HL-60 (cell line): ENCODE results near the gene GHRL.

Experiments used
- TF ChIP-seq, protein P1 (sequence below): IDR thresholded peaks from one replicate; pipeline ENCODE4 v1.5.1; 2011; ENCODE audit warnings: low read length, control low read depth, inconsistent platforms; ENCODE audit not compliant: insufficient read depth
- TF ChIP-seq, protein P2 (sequence below): IDR thresholded peaks from 2 replicates; pipeline ENCODE4 v1.6.1; 2012; ENCODE audit warnings: low read depth; ENCODE audit not compliant: insufficient replicate concordance

DNA sequence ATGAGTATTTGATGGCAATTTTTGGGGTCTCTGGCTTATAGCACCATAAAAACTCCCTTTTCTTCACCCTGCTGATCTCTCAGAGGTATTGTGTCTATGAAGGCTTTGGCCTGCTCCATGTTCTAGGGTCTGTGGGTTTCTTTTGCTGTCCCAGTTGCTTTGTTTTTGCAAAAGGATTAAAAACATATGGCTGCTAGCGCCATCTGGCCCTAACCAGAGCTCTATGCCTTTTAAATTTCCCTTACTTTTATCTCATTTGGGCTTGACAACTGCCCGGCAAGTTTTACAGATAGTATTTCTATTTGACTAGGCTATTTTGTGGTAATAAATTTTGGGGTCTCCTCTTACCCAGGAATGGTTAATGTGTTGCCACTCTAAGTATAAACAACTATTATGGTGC, 6.4 kb upstream of the GHRL start:
- TF ChIP-seq, protein P1, sequence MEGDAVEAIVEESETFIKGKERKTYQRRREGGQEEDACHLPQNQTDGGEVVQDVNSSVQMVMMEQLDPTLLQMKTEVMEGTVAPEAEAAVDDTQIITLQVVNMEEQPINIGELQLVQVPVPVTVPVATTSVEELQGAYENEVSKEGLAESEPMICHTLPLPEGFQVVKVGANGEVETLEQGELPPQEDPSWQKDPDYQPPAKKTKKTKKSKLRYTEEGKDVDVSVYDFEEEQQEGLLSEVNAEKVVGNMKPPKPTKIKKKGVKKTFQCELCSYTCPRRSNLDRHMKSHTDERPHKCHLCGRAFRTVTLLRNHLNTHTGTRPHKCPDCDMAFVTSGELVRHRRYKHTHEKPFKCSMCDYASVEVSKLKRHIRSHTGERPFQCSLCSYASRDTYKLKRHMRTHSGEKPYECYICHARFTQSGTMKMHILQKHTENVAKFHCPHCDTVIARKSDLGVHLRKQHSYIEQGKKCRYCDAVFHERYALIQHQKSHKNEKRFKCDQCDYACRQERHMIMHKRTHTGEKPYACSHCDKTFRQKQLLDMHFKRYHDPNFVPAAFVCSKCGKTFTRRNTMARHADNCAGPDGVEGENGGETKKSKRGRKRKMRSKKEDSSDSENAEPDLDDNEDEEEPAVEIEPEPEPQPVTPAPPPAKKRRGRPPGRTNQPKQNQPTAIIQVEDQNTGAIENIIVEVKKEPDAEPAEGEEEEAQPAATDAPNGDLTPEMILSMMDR = no peak
- TF ChIP-seq, protein P2, sequence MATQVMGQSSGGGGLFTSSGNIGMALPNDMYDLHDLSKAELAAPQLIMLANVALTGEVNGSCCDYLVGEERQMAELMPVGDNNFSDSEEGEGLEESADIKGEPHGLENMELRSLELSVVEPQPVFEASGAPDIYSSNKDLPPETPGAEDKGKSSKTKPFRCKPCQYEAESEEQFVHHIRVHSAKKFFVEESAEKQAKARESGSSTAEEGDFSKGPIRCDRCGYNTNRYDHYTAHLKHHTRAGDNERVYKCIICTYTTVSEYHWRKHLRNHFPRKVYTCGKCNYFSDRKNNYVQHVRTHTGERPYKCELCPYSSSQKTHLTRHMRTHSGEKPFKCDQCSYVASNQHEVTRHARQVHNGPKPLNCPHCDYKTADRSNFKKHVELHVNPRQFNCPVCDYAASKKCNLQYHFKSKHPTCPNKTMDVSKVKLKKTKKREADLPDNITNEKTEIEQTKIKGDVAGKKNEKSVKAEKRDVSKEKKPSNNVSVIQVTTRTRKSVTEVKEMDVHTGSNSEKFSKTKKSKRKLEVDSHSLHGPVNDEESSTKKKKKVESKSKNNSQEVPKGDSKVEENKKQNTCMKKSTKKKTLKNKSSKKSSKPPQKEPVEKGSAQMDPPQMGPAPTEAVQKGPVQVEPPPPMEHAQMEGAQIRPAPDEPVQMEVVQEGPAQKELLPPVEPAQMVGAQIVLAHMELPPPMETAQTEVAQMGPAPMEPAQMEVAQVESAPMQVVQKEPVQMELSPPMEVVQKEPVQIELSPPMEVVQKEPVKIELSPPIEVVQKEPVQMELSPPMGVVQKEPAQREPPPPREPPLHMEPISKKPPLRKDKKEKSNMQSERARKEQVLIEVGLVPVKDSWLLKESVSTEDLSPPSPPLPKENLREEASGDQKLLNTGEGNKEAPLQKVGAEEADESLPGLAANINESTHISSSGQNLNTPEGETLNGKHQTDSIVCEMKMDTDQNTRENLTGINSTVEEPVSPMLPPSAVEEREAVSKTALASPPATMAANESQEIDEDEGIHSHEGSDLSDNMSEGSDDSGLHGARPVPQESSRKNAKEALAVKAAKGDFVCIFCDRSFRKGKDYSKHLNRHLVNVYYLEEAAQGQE = no peak
